Muscle of arm (tissue), 12 donors: ENCODE data around the gene FAM13B. TPM values are rescaled to one million over a fixed set of nuclear protein-coding genes. Genes with fewer than 3 reads are reported as not detected.
"Not testable (repeated sequence)": the region's sequence is repeated elsewhere in the genome, so short reads cannot be mapped to it uniquely, and the experiment has no call there.

ENCODE experiments used
- DNase-seq: peaks from one replicate; pipeline ENCODE4 v3.0.0-alpha.2; 2013
- polyA plus RNA-seq, 12 donors: library from polyadenylated mRNA; unstranded; fragments of 120-200 nt; gene quantifications; one replicate each; pipeline ENCODE4 v1.2.1, GENCODE V29; 2013; ENCODE audit not compliant: insufficient read length in 12 of 12

Gene FAM13B
- polyA plus RNA-seq, 12 donors = 22.1 to 35.0 (median 25.8) TPM; not detected in 1

DNA sequence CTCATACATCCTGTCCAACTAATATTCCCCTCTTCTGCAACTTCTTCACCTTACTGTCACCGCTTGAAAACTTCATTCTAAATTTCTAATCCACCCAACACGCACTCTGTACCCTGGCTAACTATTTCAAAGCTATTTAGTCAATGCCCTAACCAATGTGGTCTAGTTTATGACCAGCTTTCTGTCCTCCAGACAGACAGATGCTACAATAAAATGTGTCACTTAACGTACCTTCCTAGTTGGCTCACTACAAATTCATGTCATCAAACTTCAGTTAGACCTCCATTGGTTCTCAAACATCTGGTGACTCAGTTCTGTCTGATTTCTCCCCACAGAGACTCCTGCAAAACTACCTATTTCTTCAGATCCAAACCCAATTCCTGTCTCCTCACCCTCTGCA, 57.7 kb downstream of the FAM13B start:
- no peak for DNase-seq

- DNase-seq = not testable (repeated sequence)
Observed at GRCh38 chr5:137970384-137970783, 62.5 kb downstream of the FAM13B start.

- DNase-seq = no peak
Observed at GRCh38 chr5:137960819-137961218, 72.1 kb downstream of the FAM13B start.

GRCh38 chr5:137960141-137960540, 72.7 kb downstream of the FAM13B start:
- no peak for DNase-seq

GRCh38 chr5:137959488-137959887, 73.4 kb downstream of the FAM13B start:
- DNase-seq = no peak

- no peak for DNase-seq
Observed at GRCh38 chr5:137957948-137958347, 74.9 kb downstream of the FAM13B start.

GRCh38 chr5:137954131-137954879, 78.6 kb downstream of the FAM13B start:
- peak; percentile 23 for DNase-seq

DNA sequence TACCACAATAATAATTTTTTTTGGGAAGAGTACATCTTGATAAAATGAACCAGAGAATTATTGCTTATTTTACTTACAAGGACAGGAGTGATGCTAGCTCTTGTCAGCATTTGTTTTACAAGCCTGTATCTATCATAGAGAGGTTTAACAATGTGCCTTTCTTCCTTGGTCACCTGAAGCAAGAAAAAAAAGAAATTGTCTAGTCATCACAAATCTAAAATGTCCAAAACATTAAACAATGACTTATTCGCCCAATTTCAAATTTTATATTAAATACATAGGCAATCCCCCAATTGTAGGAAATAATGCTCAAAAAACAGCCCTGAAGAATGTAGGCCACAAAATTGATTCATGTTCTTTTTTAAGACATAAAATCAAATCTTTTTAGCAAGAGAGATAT, 87.1 kb downstream of the FAM13B start:
- DNase-seq = no peak

DNA sequence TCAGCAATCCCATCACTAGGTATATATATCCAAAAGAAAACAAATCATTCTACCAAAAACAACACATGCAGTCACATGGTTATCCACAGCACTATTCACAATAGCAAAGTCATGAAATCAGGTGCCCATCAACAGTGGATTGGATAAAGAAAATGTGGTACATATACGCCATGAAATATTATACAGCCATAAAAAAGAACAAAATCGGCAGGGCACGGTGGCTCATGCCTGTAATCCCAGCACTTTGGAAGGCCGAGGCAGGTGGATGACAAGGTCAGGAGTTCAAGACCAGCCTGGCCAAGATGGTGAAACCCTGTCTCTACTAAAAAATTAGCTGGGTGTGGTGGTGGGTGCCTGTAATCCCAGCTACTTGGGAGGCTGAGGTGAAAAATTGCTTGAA, 88.6 kb downstream of the FAM13B start:
- not testable (repeated sequence) for DNase-seq

DNA sequence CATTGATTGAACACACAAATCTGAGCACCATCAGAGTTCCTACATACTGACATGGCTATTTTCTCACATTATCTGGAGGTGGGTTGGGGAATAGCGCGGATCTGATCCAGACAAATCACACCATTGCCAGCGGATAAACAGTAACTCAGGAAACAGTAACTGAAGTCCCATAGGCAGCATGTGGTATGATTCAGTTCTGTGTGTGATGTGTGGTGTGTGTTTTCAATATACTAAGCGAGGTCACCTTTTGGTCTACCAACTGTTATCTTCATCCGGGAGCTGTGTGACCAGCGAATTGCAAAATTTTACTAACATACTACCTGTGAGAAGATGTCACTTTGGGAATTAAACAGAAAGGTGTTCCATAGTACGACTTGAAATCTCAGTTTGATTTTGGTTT, 93.5 kb downstream of the FAM13B start:
- DNase-seq = no peak

- no peak for DNase-seq
Observed at GRCh38 chr5:137938751-137939143, 94.1 kb downstream of the FAM13B start.

DNA sequence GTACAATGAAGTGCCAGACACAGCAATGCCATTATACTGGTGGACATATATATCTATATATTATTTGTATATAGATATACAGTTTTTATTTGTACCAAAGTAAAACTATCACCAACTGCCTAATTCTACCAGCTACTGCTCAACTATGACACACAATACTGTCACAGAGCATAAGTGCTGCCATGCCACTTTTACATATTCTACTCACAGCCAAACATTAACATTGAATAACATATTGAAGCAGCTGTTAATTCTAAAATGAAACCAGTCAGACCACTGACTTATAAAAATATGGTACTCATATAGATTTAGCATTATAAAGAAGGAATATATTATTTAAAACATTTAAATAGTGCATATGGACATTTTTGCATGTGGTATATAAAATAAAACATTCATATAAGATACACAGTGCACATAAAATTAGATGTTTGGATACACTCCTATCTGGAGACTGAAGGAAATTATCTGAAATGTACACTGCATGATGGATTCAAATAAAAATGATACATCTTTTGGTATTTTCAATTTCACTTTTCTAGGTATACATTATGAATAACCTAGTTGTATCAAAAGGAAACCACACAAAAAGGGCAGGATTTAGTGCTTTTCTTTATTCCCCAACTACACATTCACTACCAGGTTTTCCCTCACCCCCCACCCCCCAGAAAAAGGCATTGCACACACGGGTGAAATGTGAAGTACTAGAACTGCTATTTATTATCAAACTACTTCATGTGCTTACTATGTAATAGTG, 94.7 kb downstream of the FAM13B start:
- no peak for DNase-seq

- DNase-seq = no peak
Observed at GRCh38 chr5:137935694-137936093, 97.2 kb downstream of the FAM13B start.

- no peak for DNase-seq
Observed at GRCh38 chr5:137935190-137935589, 97.7 kb downstream of the FAM13B start.

- DNase-seq = no peak
Observed at GRCh38 chr5:137933491-137933911, 99.4 kb downstream of the FAM13B start.

- no peak for DNase-seq
Observed at GRCh38 chr5:137932800-137933199, 100.1 kb downstream of the FAM13B start.

DNA sequence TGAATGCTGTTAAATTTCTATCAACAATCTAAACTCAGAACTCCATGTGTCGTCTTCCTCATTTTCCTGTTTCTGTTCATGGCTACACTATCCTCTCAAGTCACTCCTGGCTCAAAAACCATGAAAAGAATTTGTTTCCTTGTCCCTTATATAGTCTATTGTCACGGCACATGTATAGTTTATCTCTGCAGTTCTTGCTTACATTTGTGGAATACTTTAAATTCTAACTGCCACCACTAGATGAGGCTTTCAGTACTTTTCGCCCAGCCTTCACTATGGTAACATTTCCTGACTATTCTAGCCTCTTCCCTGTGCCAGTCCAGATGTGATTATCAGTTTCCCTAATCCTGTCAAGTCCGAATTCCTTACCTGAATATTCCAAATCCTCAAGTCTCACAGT, 109.0 kb downstream of the FAM13B start:
- DNase-seq = no peak

- no peak for DNase-seq
Observed at GRCh38 chr5:137921931-137922330, 110.9 kb downstream of the FAM13B start.

DNA sequence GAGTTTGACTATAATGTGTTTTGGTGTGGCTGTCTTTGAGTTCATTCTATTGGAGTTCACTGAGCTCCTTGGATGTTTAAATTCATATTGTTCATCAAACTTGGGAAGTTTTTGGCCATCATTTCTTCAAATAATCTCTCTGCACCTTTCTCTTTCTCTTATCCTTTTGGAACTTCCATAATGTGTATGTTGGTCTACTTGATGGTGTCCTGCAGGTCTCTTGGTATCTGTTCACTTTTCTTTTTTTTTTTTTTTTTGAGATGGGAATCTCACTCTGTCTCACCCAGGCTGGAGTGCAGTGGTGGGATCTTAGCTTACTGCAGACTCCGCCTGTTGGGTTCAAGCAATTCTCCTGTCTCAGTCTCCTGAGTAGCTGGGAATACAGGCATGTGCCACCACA, 116.0 kb downstream of the FAM13B start:
- DNase-seq = no peak

- no peak for DNase-seq
Observed at GRCh38 chr5:137914758-137915157, 118.1 kb downstream of the FAM13B start.

DNA sequence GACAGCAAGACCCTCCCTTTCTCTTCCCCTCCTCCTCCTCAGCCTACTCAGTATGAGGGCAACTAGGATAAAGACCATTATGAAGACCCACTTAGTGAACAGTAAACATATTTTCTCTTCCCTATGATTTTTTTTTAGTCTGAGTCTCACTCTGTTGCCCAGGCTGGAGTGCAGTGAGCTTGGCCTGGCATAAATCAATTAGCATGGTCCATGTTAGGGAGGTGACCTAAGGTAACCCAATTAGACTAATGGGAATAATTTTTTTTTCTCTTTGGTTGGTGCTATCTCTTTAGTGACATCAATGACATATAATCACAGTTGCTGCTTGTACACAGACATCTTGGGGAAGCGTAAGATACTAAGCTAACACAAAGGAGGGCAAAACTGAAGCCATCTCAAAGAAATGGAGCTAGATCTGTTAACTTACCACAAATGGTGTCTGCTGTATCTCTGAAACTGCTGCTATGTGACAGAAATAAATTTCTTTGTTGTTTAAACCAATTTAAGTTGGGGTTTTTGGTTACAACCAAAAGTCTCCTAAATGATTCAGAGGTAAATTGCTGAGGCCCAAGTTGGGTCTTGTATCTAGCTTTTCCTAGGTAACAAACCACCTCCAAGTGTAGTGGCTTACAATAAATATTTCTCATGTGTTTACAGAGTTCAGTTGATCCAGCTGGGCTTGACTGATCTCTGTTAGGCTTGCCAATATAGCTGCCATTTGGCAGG, 130.3 kb downstream of the FAM13B start:
- no peak for DNase-seq

GRCh38 chr5:137901011-137901817, 131.7 kb downstream of the FAM13B start:
- DNase-seq = no peak
